ENCODE measurements around the gene SFR1.

Gene SFR1

DNA sequence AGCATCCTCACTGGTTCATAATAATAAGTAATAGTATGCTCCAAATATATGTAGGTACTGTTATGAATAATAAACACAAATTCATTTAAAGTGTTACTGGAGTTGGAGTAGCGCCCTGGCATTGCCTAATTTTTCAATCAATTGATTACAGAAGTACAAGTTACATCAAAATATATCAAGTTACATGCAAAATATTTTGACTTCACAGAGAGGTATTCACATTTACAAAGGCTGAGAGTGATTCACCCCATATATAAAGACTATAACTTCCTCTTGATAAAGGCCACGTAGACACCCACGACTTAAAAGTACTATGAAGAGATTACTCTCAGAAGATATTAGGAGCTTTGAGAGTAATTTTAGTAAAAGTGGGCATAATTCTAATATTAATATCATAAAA lies 22.7 kb upstream of the SFR1 start:
- TF ChIP-seq, protein P1, sequence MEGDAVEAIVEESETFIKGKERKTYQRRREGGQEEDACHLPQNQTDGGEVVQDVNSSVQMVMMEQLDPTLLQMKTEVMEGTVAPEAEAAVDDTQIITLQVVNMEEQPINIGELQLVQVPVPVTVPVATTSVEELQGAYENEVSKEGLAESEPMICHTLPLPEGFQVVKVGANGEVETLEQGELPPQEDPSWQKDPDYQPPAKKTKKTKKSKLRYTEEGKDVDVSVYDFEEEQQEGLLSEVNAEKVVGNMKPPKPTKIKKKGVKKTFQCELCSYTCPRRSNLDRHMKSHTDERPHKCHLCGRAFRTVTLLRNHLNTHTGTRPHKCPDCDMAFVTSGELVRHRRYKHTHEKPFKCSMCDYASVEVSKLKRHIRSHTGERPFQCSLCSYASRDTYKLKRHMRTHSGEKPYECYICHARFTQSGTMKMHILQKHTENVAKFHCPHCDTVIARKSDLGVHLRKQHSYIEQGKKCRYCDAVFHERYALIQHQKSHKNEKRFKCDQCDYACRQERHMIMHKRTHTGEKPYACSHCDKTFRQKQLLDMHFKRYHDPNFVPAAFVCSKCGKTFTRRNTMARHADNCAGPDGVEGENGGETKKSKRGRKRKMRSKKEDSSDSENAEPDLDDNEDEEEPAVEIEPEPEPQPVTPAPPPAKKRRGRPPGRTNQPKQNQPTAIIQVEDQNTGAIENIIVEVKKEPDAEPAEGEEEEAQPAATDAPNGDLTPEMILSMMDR (IDR thresholded peaks at IDR 0.05; ENCODE audit: low read depth, low read length): no peak
- no peak for DNase-seq

DNA sequence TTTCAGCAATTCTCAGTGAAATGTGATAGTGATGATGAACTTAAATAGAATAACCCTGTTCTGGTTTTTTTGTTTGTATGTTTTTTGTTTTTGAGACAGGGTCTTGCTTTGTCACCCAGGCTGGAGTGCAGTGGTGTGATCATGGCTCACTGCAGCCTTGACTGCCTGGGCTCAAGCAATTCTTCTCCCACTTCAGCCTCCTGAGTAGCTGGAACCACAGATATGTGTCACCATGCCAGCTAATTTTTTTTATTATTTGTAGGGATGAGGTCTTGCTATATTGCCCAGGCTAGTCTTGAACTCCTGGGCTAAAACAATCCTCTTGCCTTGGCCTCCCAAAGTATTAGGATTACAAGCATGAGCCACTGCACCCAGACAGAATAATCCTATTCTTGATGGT lies 22.0 kb upstream of the SFR1 start:
- no peaks in the 10 kb centered on the region for H3K36me3 ChIP-seq
- DNase-seq: no peak
- H3K27me3 ChIP-seq (ENCODE audit: insufficient read depth, low read depth, severe bottlenecking): no peaks in the 10 kb centered on the region
- H3K27ac ChIP-seq: no peak overlapping the region
- H3K4me3 ChIP-seq (ENCODE audit: low read depth, low read length): no peak overlapping the region
- H3K9me3 ChIP-seq (ENCODE audit: severe bottlenecking): no peaks in the 10 kb centered on the region
- TF ChIP-seq, protein P1 (IDR thresholded peaks at IDR 0.05; ENCODE audit: low read depth, low read length): no peak

More for the DNA sequence above, 22.7 kb upstream of the SFR1 start:
- no peak overlapping the region for H3K27ac ChIP-seq
- H3K4me3 ChIP-seq (ENCODE audit: low read depth, low read length): no peak overlapping the region
- no peaks in the 10 kb centered on the region for H3K9me3 ChIP-seq (ENCODE audit: severe bottlenecking)
- no peaks in the 10 kb centered on the region for H3K36me3 ChIP-seq
- no peaks in the 10 kb centered on the region for H3K27me3 ChIP-seq (ENCODE audit: insufficient read depth, low read depth, severe bottlenecking)

DNA sequence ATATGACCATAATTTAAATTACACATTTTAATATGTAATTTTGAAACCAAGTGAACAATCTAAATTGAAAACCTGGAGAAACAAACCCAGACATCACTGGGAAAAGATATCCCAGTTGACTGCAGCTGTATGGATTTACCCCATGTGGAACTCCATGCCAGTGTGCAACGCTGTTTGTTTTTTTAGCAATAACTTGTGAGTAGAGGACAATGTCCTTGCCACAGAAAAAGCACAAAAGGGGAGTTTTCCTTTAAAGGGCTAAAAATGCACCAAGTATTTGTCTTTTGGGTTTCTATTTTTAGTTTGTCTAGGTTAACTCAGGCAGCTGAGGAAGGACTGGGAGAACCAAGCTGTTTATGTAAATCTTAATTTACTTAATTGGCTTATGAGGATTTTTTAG lies 21.2 kb upstream of the SFR1 start:
- Histone ChIP-seq H3K4me3 (ENCODE audit: low read depth, low read length) (no peak overlapping the region), H3K27me3 (ENCODE audit: insufficient read depth, low read depth, severe bottlenecking) (no peaks in the 10 kb centered on the region), H3K27ac (no peak overlapping the region), H3K36me3 (no peaks in the 10 kb centered on the region), H3K9me3 (ENCODE audit: severe bottlenecking) (no peaks in the 10 kb centered on the region)
- no peak for DNase-seq
- TF ChIP-seq, protein P1 (IDR thresholded peaks at IDR 0.05; ENCODE audit: low read depth, low read length): no peak

DNA sequence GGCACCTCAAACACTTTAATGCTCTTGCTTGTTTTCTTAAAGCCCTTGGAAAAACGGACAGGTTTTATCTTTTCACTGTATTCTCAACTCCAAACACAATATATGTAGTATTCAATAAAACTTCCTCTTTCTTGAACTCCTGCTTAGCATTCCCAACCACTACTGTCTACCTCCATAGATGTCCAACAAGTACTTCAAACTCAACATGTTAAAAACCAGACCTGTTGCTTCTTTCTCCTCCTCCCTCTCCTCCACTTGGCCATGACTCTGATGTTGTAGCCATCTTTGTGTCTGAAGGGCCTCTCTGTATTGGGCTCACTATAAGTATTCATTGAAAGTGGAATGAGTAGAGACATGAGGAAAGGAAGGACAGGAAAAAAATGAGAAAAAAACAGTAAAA lies 20.1 kb upstream of the SFR1 start:
- Histone ChIP-seq H3K27ac (no peak overlapping the region), H3K27me3 (ENCODE audit: insufficient read depth, low read depth, severe bottlenecking) (no peaks in the 10 kb centered on the region), H3K4me3 (ENCODE audit: low read depth, low read length) (no peak overlapping the region), H3K36me3 (no peaks in the 10 kb centered on the region), H3K9me3 (ENCODE audit: severe bottlenecking) (no peaks in the 10 kb centered on the region)
- TF ChIP-seq, protein P1 (IDR thresholded peaks at IDR 0.05; ENCODE audit: low read depth, low read length): no peak
- DNase-seq: no peak

DNA sequence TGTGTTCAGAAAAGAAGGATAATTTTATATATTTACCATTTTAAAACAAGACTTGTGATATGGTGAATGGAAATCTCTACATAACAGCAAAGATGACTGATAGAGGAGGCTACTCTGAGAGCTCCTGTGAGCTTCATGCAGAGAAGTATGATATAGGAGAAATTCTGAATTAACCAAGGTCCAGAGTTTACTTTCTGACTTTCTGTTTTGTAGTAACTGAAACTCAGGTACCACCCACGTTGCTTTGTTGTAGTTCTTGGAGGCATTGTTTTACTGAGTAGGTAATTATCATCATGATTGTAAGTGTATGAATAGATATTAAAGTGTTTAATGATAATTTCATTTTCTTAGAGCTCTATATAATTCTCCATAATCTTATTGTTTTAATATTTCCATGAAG lies 18.0 kb upstream of the SFR1 start:
- Histone ChIP-seq H3K36me3 (no peaks in the 10 kb centered on the region), H3K9me3 (ENCODE audit: severe bottlenecking) (no peaks in the 10 kb centered on the region), H3K27ac (no peak overlapping the region), H3K4me3 (ENCODE audit: low read depth, low read length) (no peak overlapping the region), H3K27me3 (ENCODE audit: insufficient read depth, low read depth, severe bottlenecking) (no peaks in the 10 kb centered on the region)
- TF ChIP-seq, protein P1 (IDR thresholded peaks at IDR 0.05; ENCODE audit: low read depth, low read length): no peak
- no peak for DNase-seq

DNA sequence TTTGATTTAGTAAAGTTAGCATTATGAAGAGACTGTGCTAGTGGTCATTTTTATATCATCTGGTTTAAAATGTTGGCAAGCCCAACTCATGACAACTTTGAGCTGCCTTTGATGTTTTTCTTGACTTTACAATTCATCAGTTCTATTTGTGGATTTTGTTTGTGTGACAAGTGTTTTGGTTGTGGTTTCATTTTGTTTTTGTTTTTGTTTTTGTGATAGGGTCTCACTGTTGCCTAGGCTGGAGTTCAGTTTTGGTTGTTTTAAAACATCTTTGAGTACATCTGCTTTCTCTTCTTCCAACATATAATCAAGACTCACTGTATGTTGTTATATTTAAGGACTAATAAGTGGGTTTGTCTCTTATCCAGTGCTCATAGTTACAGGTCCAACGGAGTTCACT lies 17.6 kb upstream of the SFR1 start:
- Histone ChIP-seq H3K4me3 (ENCODE audit: low read depth, low read length) (no peak overlapping the region), H3K27ac (no peak overlapping the region), H3K27me3 (ENCODE audit: insufficient read depth, low read depth, severe bottlenecking) (no peaks in the 10 kb centered on the region), H3K9me3 (ENCODE audit: severe bottlenecking) (no peaks in the 10 kb centered on the region), H3K36me3 (no peaks in the 10 kb centered on the region)
- TF ChIP-seq, protein P1 (IDR thresholded peaks at IDR 0.05; ENCODE audit: low read depth, low read length): no peak
- DNase-seq: no peak

All from WERI-Rb-1 (cell line).